Heart left ventricle (tissue), 16 donors: ENCODE results near the gene MRRF. TPM values are rescaled to one million over a fixed set of nuclear protein-coding genes. Genes with fewer than 3 reads are reported as not detected.

Experiments
- ATAC-seq, 4 donors: fragments of 200-7000 bp; cut with Tn5 transposase; one replicate each; pipeline ENCODE4 v1.9.1; 2020 to 2022; ENCODE audit warnings: moderate library complexity in 4 of 4, mild to moderate bottlenecking in 3 of 4, moderate number of reproducible peaks in 1 of 4
- DNase-seq, 5 donors: peaks; one replicate each; pipeline ENCODE4 v3.0.0-alpha.2; 2020
- H3K27ac ChIP-seq, 12 donors: fragments of 200-600 bp; sonication (generic) in 4 of 12; one replicate each; pipeline versions ENCODE4 v1.5.0 to v1.8.0; 2016 to 2022; ENCODE audit warnings: mild to moderate bottlenecking in 2 of 12
- H3K27me3 ChIP-seq, 9 donors: fragments of 200-600 bp; sonication (generic) in 2 of 9; one replicate each; pipeline versions ENCODE4 v1.5.1 to v1.8.0; 2016 to 2022; ENCODE audit warnings: mild to moderate bottlenecking in 3 of 9
- H3K36me3 ChIP-seq, 9 donors: fragments of 200-600 bp; sonication (generic) in 2 of 9; one replicate each; pipeline versions ENCODE4 v1.5.0 to v1.8.0; 2018 to 2022; ENCODE audit warnings: mild to moderate bottlenecking in 2 of 9
- H3K4me1 ChIP-seq, 12 donors: fragments of 200-600 bp; sonication (generic) in 4 of 12; one replicate each; pipeline versions ENCODE4 v1.5.0 to v1.8.0; 2016 to 2022; ENCODE audit warnings: mild to moderate bottlenecking in 3 of 12
- H3K4me3 ChIP-seq, 12 donors: fragments of 200-600 bp; sonication (generic) in 4 of 12; one replicate each; pipeline versions ENCODE4 v1.5.0 to v1.8.0; 2017 to 2022; ENCODE audit warnings: mild to moderate bottlenecking in 9 of 12, moderate library complexity in 4 of 12
- H3K9me3 ChIP-seq, 12 donors: fragments of 200-600 bp; sonication (generic) in 4 of 12; one replicate each; pipeline versions ENCODE4 v1.5.0 to v1.8.0; 2016 to 2022; ENCODE audit warnings: mild to moderate bottlenecking in 1 of 12
- CTCF ChIP-seq, 12 donors: fragments of 200-600 bp; sonication (generic) in 4 of 12; IDR thresholded peaks; one replicate each; pipeline versions ENCODE4 v1.5.0 to v1.8.0; 2018 to 2022; ENCODE audit warnings: antibody characterized with exemption in 12 of 12, mild to moderate bottlenecking in 5 of 12
- POLR2A ChIP-seq, 2 donors: fragments of 450-650 bp; IDR thresholded peaks; one replicate each; pipeline ENCODE4 v1.6.1; 2017; ENCODE audit warnings: antibody characterized with exemption in 2 of 2, mild to moderate bottlenecking in 2 of 2, moderate library complexity in 2 of 2
- WGBS, 4 donors: extraction: QIAGEN DNeasy Blood & Tissue Kit in 2 of 4; methylation state at CpG; one replicate each; pipeline versions ENCODE4 v1.1.5 to v1.1.7; 2013 to 2018; 5-methylcytosine and 5-hydroxymethylcytosine counted together
- intact Hi-C, 10 donors: fragments of 100-400 bp; cut with DNase I; formaldehyde crosslinking; loops; one replicate each; pipeline versions ENCODE4 v1.11.1 to v1.14.2; 2022
- polyA plus RNA-seq, 2 donors: library from polyadenylated mRNA; stranded (reverse); fragments of 200-250 nt; gene quantifications; one replicate each; pipeline ENCODE4 v1.2.3, GENCODE V29; 2013
- total RNA-seq, 9 donors: library from RNA; depleted of rRNA in 2 of 9; stranded (reverse); fragments of >200 nt in 2 of 9; fragmentation: NEBNext Ultra II Directional in 3 of 9; extraction: Animal tissue kit (Norgen Biotek cat#: 25700) in 3 of 9; gene quantifications; one replicate each; pipeline versions ENCODE4 v1.1.0 to v1.2.4, GENCODE V29; 2016 to 2023
- donor health status: ischemic (EF 13 %, LVEDD 7.1; RV severe dilation, severe dysfunction).
- donor health status: healthy with polysubstance abuse.
- donor health status: DM: no; HTN: yes; CAD: no.
- donor health status: DM: no; HTN: no; CAD: no.
- donor health status: ischemic (EF 25% LVEDD 6.9; RV normal size, moderate dysfunction).
- donor health status: ischemic (EF 25% LVEDD 5.7; RV mildly dilated, moderate dysfunction).
- donor health status: healthy.
- donor health status: DM: yes; HTN: yes; CAD: no.
- donor health status: ischemic (EF 35%, LVEDD 5.7; RV mildly dilated, moderate dysfunction).
- donor health status: nonischemic (EF 11% LVEDD 7.7; RV severe dilation, severe dysfunction).
- donor health status: DM: yes; HTN: yes; CAD: no.
- donor health status: PGD.
- donor health status: ischemic (EF 29% LVEDD 5.4; RV normal size, mild dysfunction).
- donor health status: nonischemic (EF 23%, LVEDD 6.1; RV moderate dilation, normal function).

The MRRF gene
- total and polyA plus RNA-seq, 11 donors = 27.0 to 48.1 (median 36.0) TPM

GRCh38 chr9:122336866-122337555 lies 72.3 kb downstream of the MRRF start:
- no peaks in the 10 kb centered on the region for H3K27me3 ChIP-seq
- ATAC-seq (no peak), DNase-seq (no peak)
- 51 to 71% (median 51%) methylated on average over 25 to 26 of the region's 26 CpGs for whole genome bisulfite sequencing, 4 donors
- no peak for TF ChIP-seq POLR2A (IDR thresholded peaks at IDR 0.05)
- H3K4me1 ChIP-seq = peaks cover 0 to 24% (median 9%) of the 10 kb centered on the region in 12 donors
- H3K4me3 ChIP-seq = no peak overlapping the region
- no peak overlapping the region for H3K27ac ChIP-seq
- H3K36me3 ChIP-seq = no peaks in the 10 kb centered on the region
- intact Hi-C loops = loop anchor here in 1 of 10 donors (10.0 kb wide), 1 partner anchor 58 kb away; no protein-coding TSS in a partner anchor
- H3K9me3 ChIP-seq = no peaks in the 10 kb centered on the region

DNA sequence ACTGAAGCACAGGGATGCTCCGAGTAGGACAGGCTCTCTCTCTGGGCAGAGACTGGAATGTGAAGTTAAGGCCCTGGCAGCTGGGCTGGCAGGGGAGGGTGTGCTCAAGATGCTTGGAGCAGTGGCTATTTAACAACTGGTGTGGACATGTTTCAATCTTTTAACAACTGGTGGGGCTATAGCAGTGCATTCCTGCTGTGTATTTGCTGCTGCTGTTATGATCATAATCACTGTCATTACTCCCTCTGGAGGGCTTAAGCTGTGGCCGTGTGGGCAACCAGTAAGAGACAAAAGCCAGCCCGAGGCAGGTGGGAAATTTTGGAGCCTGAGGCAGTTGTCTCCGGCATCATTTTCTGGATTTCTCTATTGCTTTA lies 72.9 kb downstream of the MRRF start:
- intact Hi-C loops = loop anchor here in 1 of 10 donors (10.0 kb wide), 1 partner anchor 57 kb away; no protein-coding TSS in a partner anchor
- Histone ChIP-seq H3K27ac (no peak overlapping the region), H3K4me3 (no peak overlapping the region), H3K9me3 (no peaks in the 10 kb centered on the region), H3K27me3 (no peaks in the 10 kb centered on the region), H3K4me1 (peaks cover 0 to 19% (median 5%) of the 10 kb centered on the region in 12 donors), H3K36me3 (no peaks in the 10 kb centered on the region)
- no peak for DNase-seq
- no peak for ATAC-seq
- 72 to 83% (median 73%) methylated on average over 4 of the region's 4 CpGs for WGBS, 4 donors
- TF ChIP-seq CTCF (IDR thresholded peaks at IDR 0.05) (no peak), POLR2A (IDR thresholded peaks at IDR 0.05) (no peak)

DNA sequence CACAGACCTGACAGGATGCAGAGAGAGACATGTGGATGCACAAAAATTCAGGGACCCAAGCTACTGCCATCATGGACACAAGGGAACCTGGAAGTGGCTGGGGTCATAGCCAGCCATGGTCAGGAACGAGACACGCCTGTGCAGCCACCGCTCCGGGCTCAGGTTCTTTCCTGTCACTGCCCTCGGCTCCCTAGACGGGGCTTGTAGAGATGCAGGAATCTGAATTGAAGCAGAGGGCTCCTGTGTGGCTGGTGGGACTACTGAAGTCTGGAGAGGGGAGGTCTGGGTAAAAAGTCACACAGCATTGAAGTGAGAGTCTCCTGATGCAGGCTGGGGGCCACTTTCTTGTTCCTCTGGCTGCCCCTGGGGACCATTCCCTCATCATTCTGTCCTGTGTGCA lies 73.9 kb downstream of the MRRF start:
- 41 to 70% (median 63%) methylated on average over 6 of the region's 6 CpGs for WGBS, 4 donors
- Histone ChIP-seq H3K4me1 (peaks cover 0 to 17% (median 5%) of the 10 kb centered on the region in 12 donors), H3K27ac (no peak overlapping the region), H3K36me3 (no peaks in the 10 kb centered on the region), H3K27me3 (no peaks in the 10 kb centered on the region), H3K4me3 (no peak overlapping the region), H3K9me3 (no peaks in the 10 kb centered on the region)
- TF ChIP-seq CTCF (IDR thresholded peaks at IDR 0.05) = no peak
- no peak for TF ChIP-seq POLR2A (IDR thresholded peaks at IDR 0.05)
- intact Hi-C loops = loop anchor here in 1 of 10 donors (10.0 kb wide), 1 partner anchor 56 kb away; no protein-coding TSS in a partner anchor
- ATAC-seq (no peak), DNase-seq (no peak)

GRCh38 chr9:122338994-122339393 lies 74.3 kb downstream of the MRRF start:
- Histone ChIP-seq H3K27ac (no peak overlapping the region), H3K4me3 (no peak overlapping the region), H3K27me3 (no peaks in the 10 kb centered on the region), H3K36me3 (no peaks in the 10 kb centered on the region), H3K9me3 (no peaks in the 10 kb centered on the region), H3K4me1 (peaks cover 0 to 17% (median 5%) of the 10 kb centered on the region in 12 donors)
- DNase-seq (no peak), ATAC-seq (peak in 2 of 4 donors; percentile 23 to 46)
- WGBS, 4 donors = 56 to 59% (median 57%) methylated on average over 3 of the region's 3 CpGs
- TF ChIP-seq CTCF (IDR thresholded peaks at IDR 0.05) (no peak), POLR2A (IDR thresholded peaks at IDR 0.05) (no peak)
- intact Hi-C loops = loop anchor here in 1 of 10 donors (10.0 kb wide), 1 partner anchor 56 kb away; no protein-coding TSS in a partner anchor
